ENCODE results near the gene WDR62. TPM values are rescaled to one million over a fixed set of nuclear protein-coding genes. Genes with fewer than 3 reads are reported as not detected.

The WDR62 gene
- total and polyA plus RNA-seq, 2 donors (not counting 3 experiments of a cell fraction or from before 2014, with no cell fraction given) = 8.0 to 13.4 TPM

DNA sequence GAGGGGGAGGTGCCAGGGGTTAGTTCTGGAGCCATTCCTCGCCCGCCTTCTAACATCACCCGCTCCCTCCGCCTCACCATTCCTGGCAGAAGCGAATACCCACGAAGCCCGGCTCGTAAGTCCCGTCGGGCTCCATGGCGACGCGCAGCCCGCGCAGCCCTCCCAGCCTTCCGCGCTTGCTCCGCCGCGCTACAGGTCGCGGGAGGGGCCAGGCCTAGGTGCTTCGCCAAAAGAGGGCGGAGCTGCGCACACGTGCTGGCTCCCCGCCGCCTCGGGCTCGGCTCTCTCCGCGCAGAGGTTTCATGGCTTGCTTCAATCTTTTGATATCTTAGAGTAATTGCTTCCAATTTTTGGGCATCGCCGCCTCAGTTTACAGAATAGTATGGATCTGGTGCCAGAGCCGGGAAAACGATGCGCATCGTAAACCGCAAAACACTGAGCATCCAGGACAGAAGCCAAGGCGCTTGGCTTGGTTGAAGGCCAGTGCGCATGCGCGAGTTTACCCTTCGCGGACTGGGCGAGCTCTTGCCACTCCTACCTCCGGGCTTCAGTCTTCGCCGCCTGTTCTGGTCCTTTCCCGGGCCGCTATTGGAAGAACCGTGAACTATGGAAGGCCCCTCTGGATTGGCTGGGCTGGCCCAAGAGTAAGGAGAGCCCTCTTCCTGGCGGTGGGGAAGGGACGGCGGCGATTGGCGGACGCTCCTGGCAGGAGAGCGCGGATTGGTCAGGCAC is 60.2 kb downstream of the WDR62 start, which contains the start of gene POLR2I:
Gene POLR2I (minus strand): TSS at position 155 of the 732 bp plus-strand sequence. CDS start 19 bp downstream, at position 136.
- CTCF ChIA-PET = interaction anchor here (0.6 to 3.6 kb wide), 7 partner anchors 13 to 59 kb away, joined by 3 to 32 read pairs (median 5); no protein-coding TSS in a partner anchor
- H3K4me3 ChIP-seq (replicated peaks in 1 of 3; ENCODE audit: insufficient read depth in 1 of 3, low read depth in 1 of 3, low read length in 3 of 3) = peak within 1 kb of the TSS; percentile 68 to 81 (median 79)
- H3K4me2 ChIP-seq (ENCODE audit: insufficient read depth, low read length) = peak within 1 kb of the TSS; percentile 68
- H3K4me1 ChIP-seq (ENCODE audit: control insufficient read depth, extremely low read depth, insufficient read depth, low read length) = peaks cover 15% of the 10 kb centered on the region
- dilution Hi-C loops (cut with MboI; ENCODE audit: extremely low pct_ligation_motif_present, low sequenced_read_pairs) (no loop called here), intact Hi-C loops (cut with micrococcal nuclease) (loop anchor here (1.0 kb wide), 8 partner anchors 12 to 184 kb away; partner anchors contain the start of genes ALKBH6, CAPNS1, THAP8 and WDR62)
- no peaks in the 10 kb centered on the region for H3K9me3 ChIP-seq (replicated peaks; ENCODE audit: control insufficient read depth, insufficient read depth, low read length)
- H3K9ac ChIP-seq (replicated peaks; ENCODE audit: extremely low read depth, insufficient read depth, low read length) = peak within 1 kb of the TSS; percentile 71
- peak within 1 kb of the TSS; percentile 68 for H3K27ac ChIP-seq (ENCODE audit: insufficient read depth, low read depth, low read length)
- H3K9me1 ChIP-seq (replicated peaks; ENCODE audit: control insufficient read depth, extremely low read depth, insufficient read depth, low read length) = no peaks in the 10 kb centered on the region
- no TSS peak for BruUV-seq (replicated peaks)
- POLR2A ChIA-PET = interaction anchor here (0.6 to 1.0 kb wide), 5 partner anchors 12 to 102 kb away, joined by 3 to 6 read pairs (median 3); no protein-coding TSS in a partner anchor
- H3K79me2 ChIP-seq (ENCODE audit: control insufficient read depth, insufficient read depth, low read length) = peaks cover 15% of the 10 kb centered on the region
- H2AFZ ChIP-seq (ENCODE audit: low read depth, low read length) = peak within 1 kb of the TSS; percentile 86
- no peaks in the 10 kb centered on the region for H4K20me1 ChIP-seq (replicated peaks; ENCODE audit: control insufficient read depth, extremely low read depth, insufficient read depth, low read length)
- DNase-seq (ENCODE audit: low read depth, low spot score) (peak; percentile 100), FAIRE-seq (peak; percentile 100)
- TF ChIP-seq GATA2 (IDR thresholded peaks at IDR 0.05; ENCODE audit: insufficient read depth, insufficient read length, low read depth, low read length) (no peak), POLR2AphosphoS5 (IDR thresholded peaks at IDR 0.05; ENCODE audit: insufficient read depth, low read depth, low read length) (peak; percentile 77), POLR2A (IDR thresholded peaks at IDR 0.05; ENCODE audit: low read depth, low read length) (peak; percentile 59), MYC (IDR thresholded peaks at IDR 0.05; ENCODE audit: low read depth, low read length) (peak; percentile 97)
- TF ChIP-seq, protein P1, sequence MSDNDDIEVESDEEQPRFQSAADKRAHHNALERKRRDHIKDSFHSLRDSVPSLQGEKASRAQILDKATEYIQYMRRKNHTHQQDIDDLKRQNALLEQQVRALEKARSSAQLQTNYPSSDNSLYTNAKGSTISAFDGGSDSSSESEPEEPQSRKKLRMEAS (IDR thresholded peaks at IDR 0.05; ENCODE audit: insufficient read depth, insufficient read length) = peak; percentile 93
- no peaks in the 10 kb centered on the region for H3K27me3 ChIP-seq (ENCODE audit: control insufficient read depth in 2 of 2, insufficient read depth in 2 of 2, low read length in 2 of 2)
- H3K36me3 ChIP-seq (ENCODE audit: control insufficient read depth in 2 of 2, extremely low read depth in 1 of 2, insufficient read depth in 2 of 2, low read length in 2 of 2) = peaks cover 0 to 9% of the 10 kb centered on the region in 2 experiments

Measured in endothelial cell of umbilical vein (primary cell).